CD4-positive, alpha-beta T cell treated with Interleukin-12 subunit alpha and Interleukin-12 subunit beta, for 1 hour (primary cell): ENCODE measurements around the gene CES2.
A peak's percentile ranks its signal among the peaks of the same experiment; 100 is the strongest.
"Not testable (repeated sequence)": the region's sequence is repeated elsewhere in the genome, so short reads cannot be mapped to it uniquely, and the experiment has no call there.

ENCODE experiments used
- DNase-seq: peaks from one replicate; pipeline ENCODE4 v3.0.0-alpha.2; 2020

The CES2 gene

DNA sequence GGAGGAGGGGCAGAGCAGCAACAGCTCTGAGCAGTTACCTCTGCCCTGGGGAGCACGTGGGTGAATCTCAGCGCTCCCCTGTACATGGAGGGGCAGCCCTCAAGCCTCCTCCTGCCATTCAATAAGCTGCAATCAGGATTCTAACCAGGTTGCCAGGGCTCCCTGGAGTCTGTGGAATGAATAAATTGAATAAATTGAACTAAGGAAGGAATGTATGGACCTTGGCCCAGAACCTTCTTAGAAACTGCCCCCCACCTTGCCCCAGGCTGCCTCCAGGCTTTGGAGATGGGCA is 15.1 kb upstream of the CES2 start:
- DNase-seq = no peak

- no peak for DNase-seq
Observed at GRCh38 chr16:66920924-66921680, 14.2 kb upstream of the CES2 start.

DNA sequence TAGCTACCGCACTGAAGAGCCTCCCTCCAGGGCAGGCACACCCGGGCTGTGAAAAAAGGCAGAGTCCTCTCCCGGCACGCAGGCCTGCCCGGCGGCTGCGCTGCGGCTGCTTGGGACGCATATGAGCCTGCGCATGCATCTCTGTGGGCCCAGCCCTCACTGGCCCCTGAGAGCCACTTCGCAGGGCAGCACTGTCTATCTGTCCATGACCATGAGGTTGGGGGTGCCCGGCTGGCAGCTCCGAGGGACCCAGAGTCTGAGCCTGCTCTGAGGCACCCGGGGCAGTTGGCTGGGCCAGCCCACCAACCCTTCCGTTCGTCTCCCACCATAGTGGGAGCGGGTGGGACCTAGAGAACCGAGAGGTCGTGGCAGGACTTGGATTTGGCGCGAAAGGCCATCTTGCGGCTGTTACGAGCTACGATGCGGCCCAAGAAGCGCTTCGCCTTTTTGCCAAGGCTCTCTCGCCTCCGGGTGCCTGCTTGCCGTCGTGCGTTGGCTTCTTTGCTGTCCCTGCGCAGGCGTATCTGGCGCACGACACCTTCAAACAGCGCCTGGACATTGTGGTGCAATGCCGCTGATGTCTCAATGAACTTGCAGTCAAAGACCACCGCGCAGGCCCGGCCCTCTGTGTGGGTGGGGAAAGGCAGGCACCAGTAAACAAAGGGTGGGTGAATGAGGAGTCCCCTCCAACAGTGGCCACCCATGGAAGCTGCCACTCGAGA is 13.4 kb upstream of the CES2 start:
- no peak for DNase-seq

DNA sequence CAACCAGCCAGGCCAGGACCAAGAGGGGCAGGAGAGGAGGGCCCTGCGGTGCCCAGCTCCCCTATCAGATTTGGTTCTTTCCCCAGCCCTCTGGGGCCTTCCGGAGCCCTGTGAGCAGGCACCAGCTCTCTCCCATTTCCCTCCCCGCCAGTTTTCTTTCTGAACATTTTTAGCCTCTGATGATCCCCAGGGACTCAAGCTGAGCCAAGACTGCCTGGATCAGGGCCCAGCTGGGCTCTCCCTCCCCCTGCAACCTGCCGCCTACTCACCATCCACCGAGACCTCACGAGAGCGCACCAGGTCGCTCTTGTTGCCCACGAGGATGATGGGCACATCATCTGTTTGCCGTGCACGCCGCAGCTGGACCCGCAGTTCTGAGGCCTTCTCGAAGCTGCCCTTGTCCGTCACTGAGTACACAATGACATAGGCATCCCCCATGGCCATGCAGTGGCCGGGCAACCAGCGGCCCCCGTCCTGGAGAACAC is 12.0 kb upstream of the CES2 start:
- no peak for DNase-seq

DNA sequence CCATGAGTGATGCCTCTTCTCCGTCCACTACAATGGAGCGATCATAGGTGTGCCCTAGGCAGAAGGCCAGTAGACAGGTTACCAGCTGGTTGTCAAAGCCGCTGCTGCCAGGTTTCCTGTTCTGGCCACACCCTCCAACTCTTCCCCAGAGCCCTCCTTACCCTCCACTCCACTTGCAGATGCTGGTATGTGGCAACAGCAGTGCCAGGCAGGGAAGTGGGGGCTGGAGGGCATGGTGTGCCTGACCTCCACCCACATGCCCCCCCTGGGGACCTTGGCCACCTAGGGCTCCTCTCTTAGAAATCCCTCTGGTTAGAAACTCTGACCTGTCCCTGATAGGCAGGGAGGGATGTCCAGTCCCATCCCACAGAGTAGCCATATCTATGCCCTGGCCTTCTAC is 11.4 kb upstream of the CES2 start:
- no peak for DNase-seq

DNA sequence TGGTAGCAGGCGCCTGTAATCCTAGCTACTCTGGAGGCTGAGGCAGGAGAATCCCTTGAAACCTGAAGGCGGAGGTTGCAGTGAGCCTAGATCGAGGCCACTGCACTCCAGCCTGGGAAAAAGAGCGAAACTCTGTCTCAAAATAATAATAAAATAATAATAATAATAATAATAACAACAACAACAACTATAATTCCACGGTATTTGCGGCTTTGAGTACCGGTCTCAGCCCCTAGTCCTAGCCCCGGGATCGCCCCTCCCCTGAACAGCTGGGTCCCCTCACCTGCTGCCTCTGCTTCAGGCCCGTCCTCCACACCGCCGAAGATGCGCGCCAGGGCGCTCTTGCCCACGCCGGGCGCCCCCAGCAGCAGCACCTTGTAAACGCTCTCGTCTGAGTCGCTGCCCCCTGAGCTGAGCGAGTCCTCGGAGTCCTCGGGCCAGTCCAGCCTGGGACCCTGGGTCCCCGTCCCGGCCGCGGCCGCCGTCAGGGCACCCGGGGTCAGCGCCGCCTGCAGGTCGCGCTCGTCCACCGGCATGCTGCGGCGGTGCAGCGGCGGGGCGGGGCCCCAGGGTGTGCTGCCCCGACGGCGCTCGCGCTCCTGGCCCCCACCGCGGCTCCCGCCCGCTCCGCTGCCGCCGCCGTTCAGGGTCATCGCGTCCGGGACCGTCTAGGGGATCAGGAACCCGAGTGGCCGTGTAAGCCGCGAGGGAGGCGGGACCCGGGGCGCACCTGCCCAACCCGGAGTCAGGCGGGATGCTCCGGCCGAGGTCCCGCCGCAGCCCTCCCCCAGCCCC is 10.6 kb upstream of the CES2 start:
- DNase-seq = peak; percentile 34

DNA sequence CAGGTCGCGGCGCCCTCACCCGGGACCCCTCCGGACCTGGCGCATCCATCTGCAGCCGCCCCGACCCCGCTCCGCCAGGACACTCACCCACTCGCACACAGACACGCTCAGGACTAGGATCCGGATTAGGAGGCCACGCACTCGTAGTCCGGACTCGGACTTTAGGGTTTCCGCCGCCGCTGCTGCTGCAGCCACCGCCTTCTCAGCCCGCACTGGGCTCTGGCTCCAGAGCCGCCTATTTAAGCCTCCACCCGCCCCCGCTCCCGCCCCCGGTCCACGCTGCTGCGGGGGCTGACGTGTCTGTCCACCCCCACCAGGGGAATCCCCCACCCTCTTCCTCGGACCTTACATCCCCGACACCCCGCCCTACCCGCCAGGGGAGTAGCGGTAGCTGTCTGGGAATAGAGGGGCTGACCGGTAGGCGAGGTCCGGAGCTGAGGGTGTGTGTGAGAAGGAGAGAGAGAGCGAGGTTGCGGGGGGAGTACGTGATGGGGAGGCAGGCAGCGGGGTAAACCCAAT is 9.9 kb upstream of the CES2 start, which contains the start of gene RRAD:
RRAD (minus strand) TSS at position 214 of the 519 bp plus-strand sequence. CDS start 356 bp downstream, outside the sequence.
- peak; percentile 31 for DNase-seq

- DNase-seq = no peak
Observed at GRCh38 chr16:66926171-66926947, 9.0 kb upstream of the CES2 start.

- no peak for DNase-seq
Observed at GRCh38 chr16:66926961-66927436, 8.3 kb upstream of the CES2 start.

DNA sequence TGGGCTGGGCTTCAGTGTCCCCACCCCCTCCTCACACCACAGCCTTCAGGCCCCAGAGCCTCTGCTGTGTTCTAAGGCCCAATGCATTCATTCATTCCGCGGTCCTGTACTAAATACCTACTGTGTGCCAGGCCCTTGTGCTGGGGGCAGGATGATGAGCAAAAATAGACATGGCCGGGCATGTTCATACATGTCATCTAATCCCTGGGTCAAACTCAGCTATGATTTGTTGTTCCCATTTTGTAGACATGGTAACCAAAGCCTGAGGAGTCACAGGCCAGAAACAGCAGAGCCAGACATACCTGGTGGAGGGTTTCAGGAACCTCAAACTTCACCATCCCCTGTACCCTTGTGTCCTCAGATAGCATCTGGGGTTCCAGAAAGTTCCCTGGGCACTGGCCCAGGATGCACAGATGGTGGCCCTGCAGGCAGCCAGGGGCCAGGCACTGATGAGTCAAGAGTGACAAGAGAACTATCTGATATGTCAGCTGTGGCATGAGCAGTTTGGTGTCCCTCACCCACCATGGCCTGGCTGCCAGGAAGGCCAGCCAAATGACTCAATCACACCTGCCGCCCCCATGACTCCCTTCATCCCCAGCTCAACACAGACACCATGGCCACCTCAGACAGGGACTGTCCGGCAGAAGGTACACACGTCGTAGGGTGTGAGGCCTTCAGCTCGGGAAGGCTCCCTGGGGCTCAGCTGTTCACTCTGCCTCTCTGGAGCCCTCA is 7.2 kb upstream of the CES2 start:
- DNase-seq = no peak

GRCh38 chr16:66928702-66929388 is 6.5 kb upstream of the CES2 start:
- DNase-seq = peak; percentile 30

DNA sequence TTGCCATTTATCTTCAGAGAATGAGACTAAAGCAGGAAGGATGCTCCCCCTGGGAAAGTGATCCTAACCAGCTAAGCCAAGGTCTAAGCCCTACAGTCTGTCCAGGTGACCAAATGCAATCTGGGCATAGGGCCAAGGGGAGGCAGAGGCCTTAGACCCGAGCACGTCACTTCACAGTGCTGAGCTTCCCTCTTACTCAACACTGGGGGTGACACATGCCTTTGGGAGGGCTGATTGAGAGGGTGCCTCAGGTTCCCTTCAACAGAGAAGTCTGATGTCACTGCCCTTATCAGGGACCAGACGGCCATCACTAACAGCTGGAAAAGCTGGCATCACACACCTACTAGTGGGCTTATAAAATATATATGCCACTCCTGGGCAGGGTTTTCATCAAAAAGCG is 5.1 kb upstream of the CES2 start:
- no peak for DNase-seq

GRCh38 chr16:66931665-66932064 is 3.7 kb upstream of the CES2 start:
- no peak for DNase-seq

DNA sequence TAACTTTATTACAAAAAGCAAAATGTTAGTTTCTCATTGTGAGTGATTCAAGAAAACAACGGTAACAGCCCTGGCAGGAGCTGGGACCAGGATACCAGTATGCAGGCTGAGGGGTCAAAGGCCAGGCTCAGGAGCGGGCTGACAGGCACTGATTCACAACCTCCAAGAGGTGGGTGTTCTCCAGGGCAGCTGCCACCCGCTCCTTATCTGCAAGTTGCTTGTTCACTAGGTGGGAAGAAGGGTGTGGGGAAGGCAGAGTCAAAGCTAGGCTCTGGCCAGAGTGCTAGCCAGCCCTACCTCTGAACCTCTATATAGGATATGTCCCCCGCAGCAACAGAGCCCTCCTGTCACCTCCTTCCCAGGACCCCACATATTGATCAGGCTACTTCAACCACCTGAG is 3.2 kb upstream of the CES2 start:
- no peak for DNase-seq

DNA sequence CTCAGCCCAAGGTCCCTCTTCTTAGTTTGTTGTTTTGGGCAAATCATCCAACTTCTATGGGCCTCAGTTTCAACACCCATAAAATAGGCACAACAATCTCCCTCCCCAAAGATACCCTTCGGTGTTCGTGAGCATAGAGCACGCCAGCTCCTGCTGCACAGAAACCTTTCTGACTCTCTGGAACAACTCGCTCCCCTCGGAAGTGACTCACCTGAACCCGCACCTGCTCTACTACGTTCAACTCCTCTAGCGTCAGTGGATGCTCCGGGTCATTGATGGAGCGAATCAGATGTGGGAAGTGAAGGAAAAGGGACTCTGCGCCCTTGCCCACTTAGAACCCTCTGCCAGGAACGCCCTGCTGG is 1.6 kb upstream of the CES2 start:
- no peak for DNase-seq

DNA sequence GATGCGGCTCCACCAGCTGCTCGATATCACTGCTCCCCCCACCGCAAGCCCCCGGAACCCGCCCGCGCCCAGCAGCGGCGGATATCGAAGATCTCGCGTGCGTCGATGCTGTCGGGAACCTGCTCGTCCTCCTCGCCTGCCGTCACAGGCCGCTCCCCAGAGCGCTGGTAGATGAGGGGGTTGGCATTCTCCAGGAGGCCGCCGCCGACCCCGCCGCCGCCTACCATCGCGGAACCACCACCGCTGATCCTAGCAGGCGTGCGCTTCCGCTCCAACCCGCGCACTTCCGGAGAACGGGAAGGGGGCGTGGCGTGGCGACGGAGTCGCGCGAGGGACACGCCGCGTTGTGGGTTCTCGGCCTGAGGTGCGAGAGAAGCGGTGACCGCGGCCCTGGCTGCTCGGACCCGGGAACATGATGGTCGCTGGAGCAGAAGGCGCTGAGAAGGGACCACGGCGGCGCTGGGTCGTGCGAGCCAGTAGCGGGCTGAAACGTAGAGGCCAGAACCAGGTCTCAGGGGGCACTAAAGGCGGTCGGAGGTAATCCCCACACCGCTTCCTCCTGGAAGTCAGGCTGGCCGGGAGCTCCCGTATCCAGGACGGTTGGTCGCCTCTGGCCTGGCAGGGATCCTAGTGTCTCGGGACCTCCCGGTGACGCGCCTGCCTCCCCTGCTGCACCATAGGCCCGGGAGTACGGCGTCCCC is 1.0 kb upstream of the CES2 start, which contains the start of gene CIAO2B:
CIAO2B (minus strand) TSS at position 265 of the 701 bp plus-strand sequence; CDS start at position 227, 38 bp downstream.
- DNase-seq = peak; percentile 89

- not testable (repeated sequence) for DNase-seq
Observed at GRCh38 chr16:66934839-66935313, 440 bp upstream of the CES2 start.

DNA sequence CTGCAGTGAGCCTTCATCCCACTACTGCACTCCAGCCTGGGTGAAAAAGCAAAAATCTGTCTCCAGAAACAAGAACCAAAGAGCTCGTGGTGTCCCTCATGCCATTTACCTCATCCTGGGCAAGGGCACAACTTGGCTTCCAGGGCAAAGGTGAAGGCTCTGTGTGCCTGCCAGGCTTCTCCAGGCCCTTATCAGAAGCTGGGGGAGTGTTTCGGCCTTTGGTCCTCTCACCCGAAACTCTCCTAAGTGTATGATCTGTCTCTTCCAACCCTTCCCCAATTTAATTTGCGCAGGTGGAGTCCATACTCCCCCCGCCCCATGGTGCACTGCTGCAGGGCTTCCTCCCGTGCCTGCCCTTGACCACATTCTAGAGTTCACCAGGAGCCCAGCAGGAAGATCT is 1.1 kb downstream of the CES2 start:
- DNase-seq = no peak

- no peak for DNase-seq
Observed at GRCh38 chr16:66936889-66937554, 1.7 kb downstream of the CES2 start.
